Heart right ventricle (tissue), 16 donors: ENCODE measurements around the gene ZHX3. TPM values are rescaled to one million over a fixed set of nuclear protein-coding genes. Genes with fewer than 3 reads are reported as not detected.

ENCODE experiments used
- ATAC-seq, 8 donors: fragments of 200-7000 bp; cut with Tn5 transposase; one replicate each; pipeline ENCODE4 v1.9.1; 2020; ENCODE audit warnings: mild to moderate bottlenecking in 8 of 8, moderate library complexity in 8 of 8, moderate number of reproducible peaks in 1 of 8
- DNase-seq, 2 donors: peaks; one replicate each; pipeline ENCODE4 v3.0.0-alpha.2; 2020
- H3K27ac ChIP-seq, 10 donors: fragments of 200-600 bp; sonication (generic) in 2 of 10; one replicate each; pipeline versions ENCODE4 v1.5.0 to v1.8.0; 2020 to 2022; ENCODE audit warnings: mild to moderate bottlenecking in 3 of 10
- H3K27me3 ChIP-seq, 7 donors: fragments of 200-600 bp; one replicate each; pipeline ENCODE4 v1.8.0; 2021 to 2022; ENCODE audit warnings: mild to moderate bottlenecking in 2 of 7
- H3K36me3 ChIP-seq, 9 donors: fragments of 200-600 bp; sonication (generic) in 1 of 9; one replicate each; pipeline versions ENCODE4 v1.5.0 to v1.8.0; 2020 to 2022; ENCODE audit warnings: mild to moderate bottlenecking in 2 of 9
- H3K4me1 ChIP-seq, 9 donors: fragments of 200-600 bp; sonication (generic) in 1 of 9; one replicate each; pipeline versions ENCODE4 v1.5.0 to v1.8.0; 2020 to 2022; ENCODE audit warnings: mild to moderate bottlenecking in 4 of 9
- H3K4me3 ChIP-seq, 10 donors: fragments of 200-600 bp; sonication (generic) in 2 of 10; one replicate each; pipeline versions ENCODE4 v1.5.0 to v1.8.0; 2020 to 2022; ENCODE audit warnings: mild to moderate bottlenecking in 7 of 10, moderate library complexity in 2 of 10
- H3K9me3 ChIP-seq, 11 donors: fragments of 200-600 bp in 10 of 11; sonication (generic) in 2 of 11; one replicate each; pipeline versions ENCODE4 v1.5.0 to v1.8.0; 2013 to 2022; ENCODE audit warnings: mild to moderate bottlenecking in 2 of 11, control low read depth in 1 of 11, moderate library complexity in 1 of 11
- WGBS, 2 donors: extraction: QIAGEN DNeasy Blood & Tissue Kit; methylation state at CpG; one replicate each; pipeline ENCODE4 v1.1.7; 2013; ENCODE audit warnings: inconsistent platforms in 1 of 2; 5-methylcytosine and 5-hydroxymethylcytosine counted together
- intact Hi-C, 10 donors: fragments of 100-400 bp; cut with DNase I; formaldehyde crosslinking; loops; one replicate each; pipeline versions ENCODE4 v1.11.1 to v1.14.2; 2022
- polyA plus RNA-seq, 2 donors: library from polyadenylated mRNA; stranded (reverse); fragments of 200-250 nt; gene quantifications; one replicate each; pipeline ENCODE4 v1.2.3, GENCODE V29; 2013
- total RNA-seq, 10 donors: library from RNA; stranded (reverse); fragmentation: NEBNext Ultra II Directional in 3 of 10; extraction: Animal tissue kit (Norgen Biotek cat#: 25700) in 3 of 10; gene quantifications; one replicate each; pipeline versions ENCODE4 v1.2.1 to v1.2.4, GENCODE V29; 2021 to 2023
- TF ChIP-seq, protein P1 (sequence below), 9 donors: fragments of 200-600 bp; sonication (generic) in 2 of 9; IDR thresholded peaks; one replicate each; pipeline versions ENCODE4 v1.5.0 to v1.8.0; 2021 to 2022; ENCODE audit warnings: antibody characterized with exemption in 9 of 9, mild to moderate bottlenecking in 5 of 9, moderate library complexity in 1 of 9
- donor health status: Arrhythmogenic right ventricular cardiomyopathy.
- donor health status: ischemic (EF 13 %, LVEDD 7.1; RV severe dilation, severe dysfunction).
- donor health status: healthy with polysubstance abuse.
- donor health status: DM: no; HTN: yes; CAD: no.
- donor health status: DM: no; HTN: no; CAD: no.
- donor health status: ischemic (EF 25% LVEDD 6.9; RV normal size, moderate dysfunction).
- donor health status: ischemic (EF 25% LVEDD 5.7; RV mildly dilated, moderate dysfunction).
- donor health status: healthy.
- donor health status: DM: yes; HTN: yes; CAD: no.
- donor health status: Ischemic cardiomyopathy.
- donor health status: ischemic (EF 35%, LVEDD 5.7; RV mildly dilated, moderate dysfunction).
- donor health status: nonischemic (EF 11% LVEDD 7.7; RV severe dilation, severe dysfunction).
- donor health status: DM: yes; HTN: yes; CAD: no.
- donor health status: PGD.
- donor health status: ischemic (EF 29% LVEDD 5.4; RV normal size, mild dysfunction).
- donor health status: nonischemic (EF 23%, LVEDD 6.1; RV moderate dilation, normal function).

Gene ZHX3
- total and polyA plus RNA-seq, 12 donors: 6.5 to 51.8 (median 30.4) TPM

DNA sequence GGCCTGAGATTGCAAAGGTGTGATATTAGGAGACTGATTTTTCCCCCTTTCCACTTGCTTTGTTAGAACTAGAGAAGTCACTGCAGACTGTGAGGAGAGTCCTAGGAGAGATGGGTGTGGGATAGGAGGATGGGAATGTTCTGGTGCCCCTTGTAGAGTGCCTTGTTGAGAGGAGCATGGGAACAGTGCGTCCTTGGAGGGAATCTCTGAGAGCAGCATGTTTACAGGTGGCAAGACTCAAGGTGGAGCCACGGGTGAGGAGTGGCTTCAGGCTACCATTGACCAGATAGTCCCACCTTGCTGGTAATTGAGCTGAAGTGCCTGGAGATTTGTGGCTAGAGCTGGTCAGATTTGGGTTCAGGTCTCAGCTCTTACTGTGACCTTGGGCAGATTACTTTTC, 174.2 kb downstream of the ZHX3 start:
- peaks cover 38 to 100% (median 97%) of the 10 kb centered on the region in 9 donors for H3K4me1 ChIP-seq
- no peaks in the 10 kb centered on the region for H3K9me3 ChIP-seq
- TF ChIP-seq, protein P1, sequence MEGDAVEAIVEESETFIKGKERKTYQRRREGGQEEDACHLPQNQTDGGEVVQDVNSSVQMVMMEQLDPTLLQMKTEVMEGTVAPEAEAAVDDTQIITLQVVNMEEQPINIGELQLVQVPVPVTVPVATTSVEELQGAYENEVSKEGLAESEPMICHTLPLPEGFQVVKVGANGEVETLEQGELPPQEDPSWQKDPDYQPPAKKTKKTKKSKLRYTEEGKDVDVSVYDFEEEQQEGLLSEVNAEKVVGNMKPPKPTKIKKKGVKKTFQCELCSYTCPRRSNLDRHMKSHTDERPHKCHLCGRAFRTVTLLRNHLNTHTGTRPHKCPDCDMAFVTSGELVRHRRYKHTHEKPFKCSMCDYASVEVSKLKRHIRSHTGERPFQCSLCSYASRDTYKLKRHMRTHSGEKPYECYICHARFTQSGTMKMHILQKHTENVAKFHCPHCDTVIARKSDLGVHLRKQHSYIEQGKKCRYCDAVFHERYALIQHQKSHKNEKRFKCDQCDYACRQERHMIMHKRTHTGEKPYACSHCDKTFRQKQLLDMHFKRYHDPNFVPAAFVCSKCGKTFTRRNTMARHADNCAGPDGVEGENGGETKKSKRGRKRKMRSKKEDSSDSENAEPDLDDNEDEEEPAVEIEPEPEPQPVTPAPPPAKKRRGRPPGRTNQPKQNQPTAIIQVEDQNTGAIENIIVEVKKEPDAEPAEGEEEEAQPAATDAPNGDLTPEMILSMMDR (IDR thresholded peaks at IDR 0.05): no peak
- no peak overlapping the region for H3K4me3 ChIP-seq
- no peak for ATAC-seq
- peaks cover 0 to under 1% (median 0%) of the 10 kb centered on the region in 7 donors for H3K27me3 ChIP-seq
- peak overlapping the region in 9 of 10 donors; percentile 68 to 100 (median 98) for H3K27ac ChIP-seq
- intact Hi-C loops: no loop called here
- peaks cover 0 to 12% (median 0%) of the 10 kb centered on the region in 9 donors for H3K36me3 ChIP-seq
- WGBS, 2 donors: 67 to 72% methylated on average over 2 of the region's 2 CpGs
- no peak for DNase-seq

DNA sequence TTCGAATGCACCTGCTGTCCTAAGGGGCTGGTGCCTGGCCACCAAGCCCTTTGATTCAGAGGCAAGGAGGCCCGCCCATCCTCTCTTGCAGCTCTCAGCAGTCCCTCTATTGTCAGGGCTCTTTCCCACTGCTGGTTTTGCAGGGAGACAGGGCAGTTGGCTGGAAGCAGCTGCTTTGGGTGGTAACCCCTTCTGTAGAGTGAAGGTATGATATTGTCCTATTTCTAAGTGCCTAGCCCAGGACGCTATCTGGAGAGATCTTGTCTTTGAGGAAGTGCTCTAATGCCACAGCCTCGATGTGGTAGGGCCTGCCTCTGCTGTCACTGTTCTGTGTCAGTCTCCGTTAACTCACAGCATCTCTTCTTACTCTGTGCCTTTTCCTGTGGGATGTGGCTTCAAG, 174.6 kb downstream of the ZHX3 start:
- no peaks in the 10 kb centered on the region for H3K9me3 ChIP-seq
- peaks cover 0 to 5% (median 0%) of the 10 kb centered on the region in 7 donors for H3K27me3 ChIP-seq
- 46 to 52% methylated on average over 5 of the region's 5 CpGs for WGBS, 2 donors
- peaks cover 38 to 100% (median 94%) of the 10 kb centered on the region in 9 donors for H3K4me1 ChIP-seq
- TF ChIP-seq, protein P1 (IDR thresholded peaks at IDR 0.05): no peak
- H3K36me3 ChIP-seq: peaks cover 0 to 12% (median 0%) of the 10 kb centered on the region in 9 donors
- DNase-seq (no peak), ATAC-seq (no peak)
- H3K4me3 ChIP-seq: no peak overlapping the region
- H3K27ac ChIP-seq: peak overlapping the region in 9 of 10 donors; percentile 68 to 100 (median 98)
- intact Hi-C loops: no loop called here

DNA sequence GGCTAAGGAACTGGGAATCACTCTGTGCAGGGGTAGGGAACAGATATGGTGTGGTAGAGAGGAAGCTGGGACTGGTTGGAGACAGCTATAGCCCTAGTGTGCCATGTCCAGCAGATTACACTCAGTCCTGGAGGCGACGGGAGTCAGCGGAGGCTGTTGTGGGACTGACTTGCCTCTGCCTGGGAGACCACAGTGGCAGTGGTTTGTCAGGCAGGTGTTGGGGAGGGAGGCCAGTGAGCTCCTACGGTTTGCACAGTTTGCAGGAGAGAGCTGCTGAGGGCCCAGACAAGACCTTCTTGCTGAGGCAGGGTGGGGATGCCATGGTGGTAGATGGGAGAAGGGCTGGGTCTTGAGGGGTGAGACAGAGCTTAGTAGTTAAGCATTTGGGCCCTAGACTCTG, 175.3 kb downstream of the ZHX3 start:
- Histone ChIP-seq H3K9me3 (no peaks in the 10 kb centered on the region), H3K4me1 (peaks cover 38 to 95% (median 87%) of the 10 kb centered on the region in 9 donors), H3K4me3 (no peak overlapping the region), H3K27me3 (peaks cover 0 to 9% (median 0%) of the 10 kb centered on the region in 7 donors), H3K36me3 (peaks cover 0 to 12% (median 0%) of the 10 kb centered on the region in 9 donors), H3K27ac (peak overlapping the region; percentile 68 to 100 (median 97))
- no peak for DNase-seq
- intact Hi-C loops: no loop called here
- 57 to 70% methylated on average over 4 of the region's 4 CpGs for WGBS, 2 donors
- ATAC-seq: no peak
- TF ChIP-seq, protein P1 (IDR thresholded peaks at IDR 0.05): no peak

DNA sequence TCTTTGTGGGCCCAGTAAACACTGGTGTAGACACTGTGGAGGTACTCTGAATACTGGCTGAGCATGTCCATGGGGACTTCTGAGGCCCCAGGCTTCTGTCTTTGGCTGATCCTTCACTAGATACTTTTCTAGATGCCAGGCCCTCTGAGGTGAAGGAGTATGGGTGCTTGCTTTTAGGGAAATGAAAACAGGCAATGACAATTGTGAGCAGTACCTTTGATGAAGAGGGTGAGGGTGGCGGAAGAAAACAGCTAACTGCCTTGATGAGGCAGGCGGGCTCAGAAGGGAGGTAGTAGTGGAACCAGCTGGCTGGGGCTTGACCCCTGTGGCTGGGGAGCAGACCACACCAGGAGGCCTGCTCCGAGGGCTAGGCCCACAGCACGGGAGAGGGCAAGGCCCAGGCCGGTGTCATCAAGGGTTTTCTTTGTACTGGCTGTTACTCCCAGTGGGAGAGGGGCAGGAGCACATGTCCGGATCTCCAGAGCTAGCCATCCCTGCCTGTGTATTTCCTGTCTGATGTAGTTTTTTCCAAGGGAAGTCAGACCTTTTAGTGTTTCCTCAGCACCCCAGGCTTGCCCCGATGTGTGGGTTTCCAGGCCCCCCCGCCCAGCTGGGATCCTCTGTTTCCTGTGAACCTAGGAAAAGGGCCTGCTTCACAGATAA, 176.2 kb downstream of the ZHX3 start:
- H3K4me3 ChIP-seq: peak overlapping the region in 8 of 10 donors; percentile 0 to 97 (median 6)
- peak overlapping the region; percentile 72 to 100 (median 97) for H3K27ac ChIP-seq
- H3K9me3 ChIP-seq: no peaks in the 10 kb centered on the region
- H3K36me3 ChIP-seq: peaks cover 0 to 12% (median 0%) of the 10 kb centered on the region in 9 donors
- TF ChIP-seq, protein P1 (IDR thresholded peaks at IDR 0.05): no peak
- intact Hi-C loops: no loop called here
- 40 to 42% methylated on average over 8 of the region's 8 CpGs for WGBS, 2 donors
- DNase-seq (peak; percentile 60 to 77), ATAC-seq (peak; percentile 6 to 43 (median 19))
- H3K27me3 ChIP-seq: peaks cover 0 to 9% (median 0%) of the 10 kb centered on the region in 7 donors
- H3K4me1 ChIP-seq: peaks cover 36 to 90% (median 80%) of the 10 kb centered on the region in 9 donors
